Osteoblast (primary cell): ENCODE measurements around the gene SNX9. TPM values are rescaled to one million over a fixed set of nuclear protein-coding genes. Genes with fewer than 3 reads are reported as not detected.

Experiments
- DNase-seq: peaks from one replicate; pipeline ENCODE4 v3.0.0; 2011; ENCODE audit warnings: low spot score, mixed read lengths; ENCODE audit not compliant: insufficient read length; ENCODE audit errors: missing footprints
- H2AFZ ChIP-seq: 2 replicates; pipeline ENCODE4 v1.6.0; 2011; ENCODE audit warnings: mild to moderate bottlenecking, low read length
- H3K27ac ChIP-seq: 2 replicates; pipeline ENCODE4 v1.5.1; 2011; ENCODE audit warnings: mild to moderate bottlenecking, low read depth, low read length, moderate library complexity
- H3K27me3 ChIP-seq: 2 replicates; pipeline ENCODE4 v1.6.0; 2012; ENCODE audit warnings: mild to moderate bottlenecking, control low read depth, inconsistent platforms, low read length, moderate library complexity; ENCODE audit not compliant: insufficient read depth
- H3K36me3 ChIP-seq: 2 replicates; pipeline ENCODE4 v1.5.1; 2011; ENCODE audit warnings: mild to moderate bottlenecking, low read length, control low read depth, moderate library complexity; ENCODE audit not compliant: insufficient read depth
- H3K4me1 ChIP-seq: 2 replicates; pipeline ENCODE4 v1.5.1; 2011; ENCODE audit warnings: mild to moderate bottlenecking, low read length, control low read depth, moderate library complexity; ENCODE audit not compliant: insufficient read depth
- H3K4me2 ChIP-seq: 2 replicates; pipeline ENCODE4 v1.6.0; 2011; ENCODE audit warnings: mild to moderate bottlenecking, low read length; ENCODE audit not compliant: insufficient read depth
- H3K4me3 ChIP-seq: fragments of 200-600 bp; sonication (generic); 3 replicates; pipeline ENCODE4 v1.5.1; 2012; ENCODE audit warnings: mild to moderate bottlenecking, low read length, inconsistent platforms; ENCODE audit not compliant: insufficient read depth
- H3K79me2 ChIP-seq: 2 replicates; pipeline ENCODE4 v1.6.0; 2012; ENCODE audit warnings: mild to moderate bottlenecking, low read length, control low read depth, inconsistent platforms; ENCODE audit not compliant: insufficient read depth
- H3K9me3 ChIP-seq: 2 replicates; pipeline ENCODE4 v1.5.1; 2011; ENCODE audit warnings: low read depth, low read length, control low read depth
- H4K20me1 ChIP-seq: 2 replicates; pipeline ENCODE4 v1.6.0; 2012; ENCODE audit warnings: mild to moderate bottlenecking, low read length, control low read depth; ENCODE audit not compliant: insufficient read depth
- total RNA-seq: library from RNA; depleted of rRNA; stranded (reverse); fragments of >200 nt; gene quantifications from 2 replicates; pipeline ENCODE4 v1.2.3, GENCODE V29; 2012
- TF ChIP-seq, protein P1 (sequence below): IDR thresholded peaks from 2 replicates; pipeline ENCODE4 v1.5.1; 2011; ENCODE audit warnings: mild to moderate bottlenecking, low read depth, low read length, moderate library complexity; ENCODE audit errors: extremely low read depth

SNX9 gene
- total RNA-seq, 1 donor, result 147 TPM

DNA sequence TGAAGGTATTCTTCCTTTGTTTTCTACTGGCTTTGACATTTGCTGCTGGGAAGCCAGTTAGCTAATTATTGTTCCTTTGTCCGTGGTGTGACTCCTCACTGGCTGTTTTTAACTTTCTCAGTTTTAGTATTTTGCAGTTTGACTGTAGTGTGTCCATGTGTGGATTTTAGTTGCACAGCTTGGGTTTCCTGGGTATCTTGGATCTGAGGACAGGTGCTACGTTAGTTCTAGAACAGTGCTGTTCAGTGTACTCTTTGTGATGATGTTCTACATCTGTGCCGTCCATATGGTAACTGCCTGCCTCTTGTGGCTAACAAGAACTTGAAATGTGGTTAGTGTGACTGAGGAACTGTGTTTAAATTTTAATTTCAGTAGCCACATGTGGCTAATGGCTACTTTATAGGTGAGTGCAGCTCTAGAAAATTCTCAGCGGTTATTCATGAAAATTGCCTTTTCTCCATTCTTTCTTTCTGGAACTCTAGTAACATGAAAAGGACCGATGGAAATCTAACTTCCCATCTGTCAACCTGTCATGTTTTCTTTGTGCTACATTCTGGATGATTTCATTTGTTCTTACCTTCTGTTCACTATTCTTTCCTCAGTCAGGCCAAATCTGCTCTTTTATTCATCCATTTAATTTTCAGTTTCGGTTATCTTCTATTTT, 7.4 kb downstream of the SNX9 start:
- TF ChIP-seq, protein P1, sequence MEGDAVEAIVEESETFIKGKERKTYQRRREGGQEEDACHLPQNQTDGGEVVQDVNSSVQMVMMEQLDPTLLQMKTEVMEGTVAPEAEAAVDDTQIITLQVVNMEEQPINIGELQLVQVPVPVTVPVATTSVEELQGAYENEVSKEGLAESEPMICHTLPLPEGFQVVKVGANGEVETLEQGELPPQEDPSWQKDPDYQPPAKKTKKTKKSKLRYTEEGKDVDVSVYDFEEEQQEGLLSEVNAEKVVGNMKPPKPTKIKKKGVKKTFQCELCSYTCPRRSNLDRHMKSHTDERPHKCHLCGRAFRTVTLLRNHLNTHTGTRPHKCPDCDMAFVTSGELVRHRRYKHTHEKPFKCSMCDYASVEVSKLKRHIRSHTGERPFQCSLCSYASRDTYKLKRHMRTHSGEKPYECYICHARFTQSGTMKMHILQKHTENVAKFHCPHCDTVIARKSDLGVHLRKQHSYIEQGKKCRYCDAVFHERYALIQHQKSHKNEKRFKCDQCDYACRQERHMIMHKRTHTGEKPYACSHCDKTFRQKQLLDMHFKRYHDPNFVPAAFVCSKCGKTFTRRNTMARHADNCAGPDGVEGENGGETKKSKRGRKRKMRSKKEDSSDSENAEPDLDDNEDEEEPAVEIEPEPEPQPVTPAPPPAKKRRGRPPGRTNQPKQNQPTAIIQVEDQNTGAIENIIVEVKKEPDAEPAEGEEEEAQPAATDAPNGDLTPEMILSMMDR, result no peak
- H3K36me3 ChIP-seq, result no peaks in the 10 kb centered on the region
- H3K9me3 ChIP-seq, result no peaks in the 10 kb centered on the region
- H3K4me2 ChIP-seq, result no peak overlapping the region
- DNase-seq, result no peak
- peaks cover 37% of the 10 kb centered on the region for H3K4me1 ChIP-seq
- no peak overlapping the region for H2AFZ ChIP-seq
- no peak overlapping the region for H3K27ac ChIP-seq
- H4K20me1 ChIP-seq, result peaks cover 39% of the 10 kb centered on the region
- no peaks in the 10 kb centered on the region for H3K27me3 ChIP-seq
- peaks cover 90% of the 10 kb centered on the region for H3K79me2 ChIP-seq
- H3K4me3 ChIP-seq, result no peak overlapping the region

DNA sequence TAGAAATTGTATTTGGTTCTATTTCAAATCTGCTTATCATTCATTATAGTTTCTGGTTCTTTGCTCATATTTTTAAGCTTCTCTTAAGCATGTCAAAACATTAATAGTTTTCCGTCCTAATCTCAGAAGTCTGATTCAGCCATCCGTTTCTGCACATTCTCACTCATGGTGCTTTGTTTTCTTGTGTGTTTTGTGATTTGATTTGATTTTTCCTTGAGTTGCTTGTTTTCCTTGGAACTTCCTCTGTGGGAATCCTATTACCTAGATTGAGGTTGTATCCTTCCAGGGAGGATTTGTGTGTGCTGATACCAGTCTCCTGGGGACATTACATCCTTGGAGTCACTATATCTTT, 7.9 kb downstream of the SNX9 start:
- DNase-seq, result no peak
- TF ChIP-seq, protein P1, result no peak
- H3K27me3 ChIP-seq, result no peaks in the 10 kb centered on the region
- H3K27ac ChIP-seq, result no peak overlapping the region
- no peak overlapping the region for H2AFZ ChIP-seq
- peaks cover 39% of the 10 kb centered on the region for H4K20me1 ChIP-seq
- H3K79me2 ChIP-seq, result peaks cover 90% of the 10 kb centered on the region
- H3K4me1 ChIP-seq, result peaks cover 33% of the 10 kb centered on the region
- no peak overlapping the region for H3K4me3 ChIP-seq
- H3K36me3 ChIP-seq, result no peaks in the 10 kb centered on the region
- H3K4me2 ChIP-seq, result peak overlapping the region; percentile 39
- H3K9me3 ChIP-seq, result no peaks in the 10 kb centered on the region

DNA sequence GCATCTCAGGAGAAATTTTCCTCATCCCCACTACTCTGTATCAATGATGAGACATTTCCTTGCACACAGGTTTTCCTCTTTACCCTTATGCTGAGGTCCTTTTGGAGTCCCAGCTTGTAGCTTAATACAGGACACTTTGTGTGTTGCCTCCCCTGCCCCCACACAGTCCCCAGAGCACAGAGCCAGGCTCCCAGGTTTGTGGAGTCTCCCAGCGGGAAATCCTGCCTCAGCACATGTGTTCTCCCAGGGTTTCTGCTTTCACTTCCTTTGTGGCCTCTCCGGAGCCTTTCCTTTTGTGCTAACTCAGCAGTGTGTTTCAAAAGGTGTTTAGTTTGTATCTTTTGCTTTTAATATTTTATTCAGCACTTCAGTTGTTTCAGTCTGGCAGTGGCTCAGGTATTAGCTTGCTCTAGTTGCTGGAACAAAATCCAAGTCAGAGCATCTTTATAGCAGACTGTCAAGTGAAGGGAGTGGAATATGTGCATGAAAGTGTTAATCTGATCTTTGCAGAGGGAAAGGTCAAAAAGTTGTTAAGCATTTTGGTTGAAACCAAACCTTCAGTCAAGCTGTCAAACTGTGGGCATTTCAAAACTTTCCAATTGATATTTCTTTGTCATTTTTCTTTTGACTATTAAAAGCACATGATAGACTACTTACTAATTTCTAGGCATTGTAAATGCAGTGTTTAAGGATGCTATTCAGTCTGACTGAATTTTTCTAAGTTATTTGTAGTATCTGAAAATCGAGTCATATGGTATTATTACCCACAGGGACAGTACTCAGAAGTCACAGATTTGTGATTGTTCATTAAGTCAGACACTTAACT, 8.6 kb downstream of the SNX9 start:
- Histone ChIP-seq H3K27ac (peak overlapping the region; percentile 93), H3K4me2 (peak overlapping the region; percentile 39)

More for the DNA sequence above, 8.6 kb downstream of the SNX9 start:
- Histone ChIP-seq H3K4me3 (no peak overlapping the region), H3K4me1 (peaks cover 33% of the 10 kb centered on the region), H2AFZ (no peak overlapping the region), H3K79me2 (peaks cover 91% of the 10 kb centered on the region), H4K20me1 (peaks cover 42% of the 10 kb centered on the region), H3K36me3 (no peaks in the 10 kb centered on the region), H3K27me3 (no peaks in the 10 kb centered on the region), H3K9me3 (no peaks in the 10 kb centered on the region)
- TF ChIP-seq, protein P1, result no peak
- DNase-seq, result no peak
